HFFc6 (cell line): ENCODE data around the gene TTC24. TPM values are rescaled to one million over a fixed set of nuclear protein-coding genes. Genes with fewer than 3 reads are reported as not detected.

Experiments used
- DNase-seq: peaks from one replicate; pipeline ENCODE4 v3.0.0-alpha.2; 2018
- H3K27ac Mint-ChIP-seq: 2 replicates; pipeline ENCODE4 v1.8.0; 2020; ENCODE audit warnings: mild to moderate bottlenecking, mixed read lengths
- H3K27me3 Mint-ChIP-seq: 2 replicates; pipeline ENCODE4 v1.8.0; 2021; ENCODE audit warnings: mild to moderate bottlenecking, moderate library complexity, mixed read lengths; ENCODE audit not compliant: insufficient read depth
- H3K36me3 Mint-ChIP-seq: 2 replicates; pipeline ENCODE4 v1.8.0; 2021; ENCODE audit warnings: low read depth, mixed read lengths
- H3K4me1 Mint-ChIP-seq: 2 replicates; pipeline ENCODE4 v1.8.0; 2020; ENCODE audit warnings: low read depth, mixed read lengths
- H3K4me3 Mint-ChIP-seq: 2 replicates; pipeline ENCODE4 v1.8.0; 2020; ENCODE audit warnings: mild to moderate bottlenecking, moderate library complexity, mixed read lengths
- H3K9me3 Mint-ChIP-seq: 2 replicates; pipeline ENCODE4 v1.8.0; 2020; ENCODE audit warnings: mild to moderate bottlenecking, mixed read lengths
- total RNA-seq, 6 experiments: library from RNA; stranded (reverse); fragmentation: NEBNext Ultra II Directional; extraction: Animal tissue kit (Norgen Biotek cat#: 25700); gene quantifications; 2 replicates in 1 of 6; 3 replicates in 5 of 6; pipeline ENCODE4 v1.2.3, GENCODE V29; 2021
- TF ChIP-seq, protein P1 (sequence below): fragments of 200-600 bp; sonication (generic); IDR thresholded peaks from 2 replicates; pipeline ENCODE4 v1.5.0; 2021; ENCODE audit warnings: antibody characterized with exemption, mild to moderate bottlenecking

Gene TTC24
- total RNA-seq, 6 experiments from 2014 or later = not detected

DNA sequence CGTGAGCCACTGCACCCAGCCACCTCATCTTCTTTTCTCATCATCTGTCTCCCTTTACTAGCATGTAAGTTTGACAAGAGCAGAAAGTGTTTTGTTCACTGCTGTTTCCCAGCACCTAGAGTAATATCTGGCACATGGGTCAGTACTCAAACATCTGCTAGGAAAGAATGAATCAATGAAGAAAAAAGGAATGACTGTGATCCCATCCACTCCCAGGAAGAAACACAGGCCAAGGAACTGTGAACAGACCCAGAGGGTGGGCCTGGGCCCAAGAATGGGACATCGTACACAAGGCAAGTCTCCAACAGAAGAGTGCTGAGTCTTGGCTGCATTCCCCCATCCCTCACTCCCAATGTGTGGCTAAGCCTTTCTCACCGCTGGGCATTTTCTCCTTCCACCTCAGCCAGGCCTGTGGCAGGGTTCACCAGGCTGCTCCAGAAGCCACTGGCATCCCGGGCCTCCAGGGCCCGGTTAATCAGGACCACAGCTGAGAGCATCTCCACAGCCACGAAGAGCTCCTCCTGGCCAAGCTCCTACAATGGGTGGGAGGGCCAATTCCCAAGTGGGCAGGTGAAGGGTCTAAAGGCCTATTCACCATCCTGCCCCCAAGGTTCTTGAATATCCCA, 25.6 kb upstream of the TTC24 start:
- H3K4me1 Mint-ChIP-seq = peaks cover 18% of the 10 kb centered on the region
- H3K27ac Mint-ChIP-seq = no peak overlapping the region
- DNase-seq = no peak
- peaks cover 26% of the 10 kb centered on the region for H3K36me3 Mint-ChIP-seq
- no peaks in the 10 kb centered on the region for H3K9me3 Mint-ChIP-seq
- TF ChIP-seq, protein P1, sequence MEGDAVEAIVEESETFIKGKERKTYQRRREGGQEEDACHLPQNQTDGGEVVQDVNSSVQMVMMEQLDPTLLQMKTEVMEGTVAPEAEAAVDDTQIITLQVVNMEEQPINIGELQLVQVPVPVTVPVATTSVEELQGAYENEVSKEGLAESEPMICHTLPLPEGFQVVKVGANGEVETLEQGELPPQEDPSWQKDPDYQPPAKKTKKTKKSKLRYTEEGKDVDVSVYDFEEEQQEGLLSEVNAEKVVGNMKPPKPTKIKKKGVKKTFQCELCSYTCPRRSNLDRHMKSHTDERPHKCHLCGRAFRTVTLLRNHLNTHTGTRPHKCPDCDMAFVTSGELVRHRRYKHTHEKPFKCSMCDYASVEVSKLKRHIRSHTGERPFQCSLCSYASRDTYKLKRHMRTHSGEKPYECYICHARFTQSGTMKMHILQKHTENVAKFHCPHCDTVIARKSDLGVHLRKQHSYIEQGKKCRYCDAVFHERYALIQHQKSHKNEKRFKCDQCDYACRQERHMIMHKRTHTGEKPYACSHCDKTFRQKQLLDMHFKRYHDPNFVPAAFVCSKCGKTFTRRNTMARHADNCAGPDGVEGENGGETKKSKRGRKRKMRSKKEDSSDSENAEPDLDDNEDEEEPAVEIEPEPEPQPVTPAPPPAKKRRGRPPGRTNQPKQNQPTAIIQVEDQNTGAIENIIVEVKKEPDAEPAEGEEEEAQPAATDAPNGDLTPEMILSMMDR = no peak
- H3K27me3 Mint-ChIP-seq = no peaks in the 10 kb centered on the region
- no peak overlapping the region for H3K4me3 Mint-ChIP-seq

DNA sequence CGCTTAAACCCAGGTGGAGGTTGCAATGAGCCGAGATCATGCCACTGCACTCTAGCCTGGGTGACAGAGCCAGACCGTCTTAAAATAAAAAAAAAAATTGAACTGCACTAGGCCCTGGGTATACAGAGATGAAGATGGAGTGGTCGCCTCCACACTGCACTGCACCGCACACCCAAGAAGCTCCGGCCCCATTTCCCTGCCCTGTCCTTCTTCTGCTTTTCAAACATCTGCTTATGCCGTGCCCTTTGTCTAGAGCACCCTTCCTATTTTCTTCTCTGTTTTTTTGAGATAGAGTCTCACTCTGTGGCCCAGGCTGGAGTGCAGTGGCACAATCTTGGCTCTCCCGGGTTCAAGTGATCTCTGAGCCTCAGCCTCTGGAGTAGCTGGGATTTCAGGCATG, 24.6 kb upstream of the TTC24 start:
- H3K36me3 Mint-ChIP-seq = peaks cover 31% of the 10 kb centered on the region
- H3K27ac Mint-ChIP-seq = no peak overlapping the region
- H3K4me1 Mint-ChIP-seq = peaks cover 23% of the 10 kb centered on the region
- TF ChIP-seq, protein P1 = no peak
- no peaks in the 10 kb centered on the region for H3K27me3 Mint-ChIP-seq
- no peaks in the 10 kb centered on the region for H3K9me3 Mint-ChIP-seq
- no peak for DNase-seq
- no peak overlapping the region for H3K4me3 Mint-ChIP-seq

DNA sequence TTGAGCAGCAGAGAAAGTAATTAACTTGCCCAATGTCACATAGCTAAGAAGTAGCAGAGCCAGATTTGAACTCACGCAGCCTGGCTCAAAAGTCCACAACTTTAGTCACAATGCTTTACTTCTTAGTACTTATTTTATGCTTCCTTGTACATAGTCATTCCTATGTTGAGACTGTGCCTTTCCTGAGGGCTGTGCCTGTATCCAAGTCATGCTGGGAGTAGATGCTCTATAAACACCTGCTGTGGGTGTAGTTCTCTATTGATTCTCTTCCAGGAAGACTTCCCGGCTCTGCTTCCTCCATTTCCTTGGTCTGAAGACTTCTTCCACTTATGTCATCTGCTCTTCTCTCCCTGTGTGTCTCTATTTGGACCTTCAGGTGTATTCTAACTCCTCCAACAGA, 23.8 kb upstream of the TTC24 start:
- TF ChIP-seq, protein P1 = no peak
- no peak overlapping the region for H3K27ac Mint-ChIP-seq
- no peaks in the 10 kb centered on the region for H3K27me3 Mint-ChIP-seq
- H3K36me3 Mint-ChIP-seq = peaks cover 31% of the 10 kb centered on the region
- no peak for DNase-seq
- peaks cover 26% of the 10 kb centered on the region for H3K4me1 Mint-ChIP-seq
- no peaks in the 10 kb centered on the region for H3K9me3 Mint-ChIP-seq
- H3K4me3 Mint-ChIP-seq = no peak overlapping the region

DNA sequence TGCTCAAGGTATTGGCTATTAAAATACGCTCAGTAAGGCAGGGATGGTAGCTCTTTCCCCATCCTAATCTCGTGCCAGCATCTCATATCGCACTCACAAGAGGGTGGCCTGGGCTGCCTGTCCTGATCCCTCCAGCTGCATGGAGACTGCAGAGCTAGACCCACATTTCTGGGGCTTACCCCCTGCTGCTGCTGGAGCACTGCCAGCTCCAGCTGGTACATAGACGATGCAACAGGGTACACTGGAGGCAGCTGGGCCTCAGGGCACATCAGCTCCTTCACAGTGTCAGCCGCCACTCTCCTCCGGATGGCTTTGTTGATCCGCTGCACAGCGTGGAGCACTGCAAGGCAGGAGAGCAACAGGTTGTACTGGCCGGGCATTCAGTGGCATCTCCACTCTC, 23.2 kb upstream of the TTC24 start:
- H3K4me1 Mint-ChIP-seq = peaks cover 26% of the 10 kb centered on the region
- H3K9me3 Mint-ChIP-seq = no peaks in the 10 kb centered on the region
- H3K36me3 Mint-ChIP-seq = peaks cover 31% of the 10 kb centered on the region
- H3K4me3 Mint-ChIP-seq = no peak overlapping the region
- TF ChIP-seq, protein P1 = no peak
- H3K27ac Mint-ChIP-seq = no peak overlapping the region
- no peak for DNase-seq
- no peaks in the 10 kb centered on the region for H3K27me3 Mint-ChIP-seq

DNA sequence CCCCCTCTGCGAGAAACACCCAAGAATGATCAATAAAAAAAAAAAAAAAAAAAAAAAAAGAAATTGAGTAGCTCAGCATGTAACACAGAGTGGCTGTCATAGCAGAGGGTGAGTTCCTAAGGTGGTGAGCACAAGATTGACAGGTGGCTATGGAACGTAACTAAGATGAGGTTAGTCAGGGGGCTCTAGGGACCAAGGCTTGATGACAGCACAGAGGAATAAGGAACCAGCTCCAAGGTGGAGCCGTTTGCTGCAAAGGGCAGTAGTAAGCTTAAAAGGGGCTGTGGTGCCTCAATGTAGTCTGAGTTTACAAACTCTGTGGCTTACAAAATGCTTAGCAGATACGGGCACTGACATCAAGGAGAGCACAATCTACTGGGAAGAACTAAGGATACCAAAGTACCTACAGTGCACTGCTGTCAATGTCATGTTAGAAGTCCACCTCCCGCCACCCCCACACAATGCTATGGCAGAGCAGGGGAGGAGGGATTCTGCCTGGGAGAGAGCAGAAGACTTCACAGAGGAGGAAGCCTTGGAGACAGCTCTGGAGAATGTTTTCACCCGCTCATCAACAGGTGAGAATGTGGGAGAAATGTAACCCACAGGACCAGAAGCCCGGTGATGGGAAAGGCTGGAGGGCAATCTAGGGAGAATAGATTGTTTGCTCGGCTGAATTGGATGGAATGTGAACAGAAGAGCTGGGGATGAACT, 20.3 kb upstream of the TTC24 start:
- Mint-ChIP-seq H3K27me3 (no peaks in the 10 kb centered on the region), H3K27ac (no peak overlapping the region), H3K36me3 (peaks cover 32% of the 10 kb centered on the region), H3K4me3 (no peak overlapping the region), H3K4me1 (peaks cover 9% of the 10 kb centered on the region; the same call in 1 of the 2 replicates), H3K9me3 (no peaks in the 10 kb centered on the region)
- TF ChIP-seq, protein P1 = no peak
- DNase-seq = no peak
